Epidermal melanocyte (primary cell): ENCODE measurements around the gene DNAJC5.
"Not testable (repeated sequence)": the region's sequence is repeated elsewhere in the genome, so short reads cannot be mapped to it uniquely, and the experiment has no call there.

Source experiments
- DNase-seq: peaks from one replicate; pipeline ENCODE4 v3.0.0; 2011; ENCODE audit warnings: low spot score; ENCODE audit not compliant: insufficient read length

DNAJC5 gene

DNA sequence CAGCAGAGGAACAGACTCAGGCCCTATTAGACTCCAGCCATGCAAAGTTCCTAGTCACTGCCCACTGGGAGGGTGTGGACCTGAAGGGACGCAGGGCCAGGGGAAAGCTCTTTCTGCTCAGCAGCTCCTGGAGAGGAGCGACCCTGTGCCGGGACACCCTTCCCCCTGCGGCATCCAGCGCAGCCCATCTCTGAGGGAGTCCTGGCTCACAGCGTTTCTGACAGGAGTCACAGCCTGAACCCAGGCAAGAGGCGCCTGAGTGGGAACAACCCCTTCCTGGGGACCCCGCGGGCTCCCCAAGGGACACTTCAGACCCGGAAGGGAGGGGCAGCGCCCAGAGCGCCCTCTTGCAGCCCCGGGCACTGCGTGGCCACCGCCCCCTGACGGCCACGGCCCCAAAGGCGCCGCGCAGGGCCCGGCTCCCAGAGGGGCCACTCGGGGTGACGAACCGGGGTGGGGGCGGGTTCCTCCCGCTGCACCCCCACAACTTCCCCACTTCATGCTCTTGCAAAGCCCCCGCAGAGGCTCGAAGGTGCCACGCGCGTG lies 60.4 kb downstream of the DNAJC5 start:
- DNase-seq, result peak; percentile 60

DNA sequence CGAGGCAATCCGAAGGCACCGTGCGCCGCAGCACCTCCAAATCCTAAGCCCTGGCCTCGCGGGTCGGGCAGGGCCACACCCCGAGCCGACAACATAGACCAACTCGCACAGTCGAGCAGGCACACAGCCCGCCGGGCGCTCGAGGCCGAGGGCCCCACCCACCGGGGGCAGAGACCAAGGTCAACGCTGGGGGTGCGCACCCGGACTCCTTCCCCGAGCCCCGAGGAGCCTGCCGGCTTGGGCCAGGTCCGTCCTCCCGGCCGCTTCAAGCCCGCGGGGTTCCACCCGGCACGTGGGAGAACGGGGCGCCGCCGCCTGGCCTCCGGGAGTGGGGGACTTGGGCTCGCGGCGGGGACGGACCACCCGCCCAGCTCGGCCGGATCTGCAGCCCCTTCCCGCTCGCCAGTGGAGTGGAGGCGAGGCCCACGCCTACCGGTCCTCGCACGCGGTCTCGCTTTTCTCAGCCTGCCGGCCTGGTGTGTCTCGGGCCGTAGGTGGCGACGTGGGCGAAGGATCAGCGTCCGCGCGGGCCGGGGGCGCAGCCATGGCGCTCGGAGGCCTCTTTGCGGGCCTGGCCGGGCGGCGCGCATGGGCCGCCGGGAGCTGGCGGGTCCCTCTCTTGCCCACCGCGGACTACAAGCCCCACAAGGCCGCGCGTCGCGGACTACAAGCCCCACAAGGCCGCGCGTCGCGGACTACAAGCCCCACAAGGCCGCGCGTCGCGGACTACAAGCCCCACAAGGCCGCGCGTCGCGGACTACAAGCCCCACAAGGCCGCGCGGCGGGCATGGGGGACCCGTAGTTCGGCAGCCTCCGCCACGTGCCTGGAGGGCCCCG lies 61.1 kb downstream of the DNAJC5 start, which contains the start of gene UCKL1:
Gene UCKL1, minus strand, starts transcription at position 590 of the 837 bp plus-strand sequence. Its CDS starts 44 bp downstream, at position 546.
- DNase-seq, result peak; percentile 97

DNA sequence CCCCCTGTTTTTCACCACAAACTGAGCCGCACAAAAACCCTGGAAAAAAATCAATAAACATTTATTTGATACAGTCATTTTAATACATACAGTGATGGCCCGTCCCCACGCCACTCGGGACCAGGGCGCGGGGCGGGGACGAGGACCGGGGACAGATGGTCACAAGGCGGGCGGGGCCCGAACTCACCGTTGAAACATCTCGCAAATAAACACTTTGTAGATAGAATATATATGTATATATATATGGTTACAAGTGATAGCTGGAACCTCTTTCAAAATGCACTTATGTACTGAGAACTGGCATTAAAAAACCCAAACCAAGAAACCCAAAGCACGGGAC lies 61.7 kb downstream of the DNAJC5 start:
- DNase-seq, result no peak

DNA sequence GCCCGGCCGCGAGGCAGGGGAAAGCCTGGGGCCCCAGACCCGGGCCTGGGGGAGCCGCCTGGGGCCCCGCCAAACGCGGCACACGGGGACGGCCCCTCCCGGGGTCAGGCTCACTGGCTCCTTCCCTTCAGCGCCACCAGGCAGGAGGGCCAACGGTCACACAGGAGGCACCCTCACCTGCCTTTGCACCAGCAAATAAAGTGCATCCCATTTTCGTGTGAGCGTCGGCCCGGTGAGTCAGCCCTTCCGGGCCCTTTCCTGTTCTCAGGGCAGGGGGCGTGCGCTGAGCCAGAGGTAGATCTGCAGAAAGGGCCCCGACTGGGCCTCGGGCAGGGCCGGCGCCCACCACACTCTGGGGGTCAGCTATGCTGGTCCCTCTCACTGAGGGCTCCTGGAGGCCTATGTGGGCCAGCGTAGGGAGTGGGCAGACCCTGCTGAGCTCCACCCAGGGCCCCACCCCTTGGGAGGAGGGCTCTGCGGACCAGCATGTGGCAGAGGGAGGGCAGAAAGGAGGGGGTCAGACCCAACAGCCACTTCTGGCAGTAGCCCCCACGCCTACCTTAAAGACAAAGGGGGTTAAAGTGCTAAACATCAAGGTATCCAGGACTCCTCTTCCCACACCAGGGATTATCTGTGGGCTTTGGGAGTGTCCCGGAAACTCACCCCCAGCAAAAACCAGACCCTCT lies 62.2 kb downstream of the DNAJC5 start:
- DNase-seq, result peak; percentile 98

DNA sequence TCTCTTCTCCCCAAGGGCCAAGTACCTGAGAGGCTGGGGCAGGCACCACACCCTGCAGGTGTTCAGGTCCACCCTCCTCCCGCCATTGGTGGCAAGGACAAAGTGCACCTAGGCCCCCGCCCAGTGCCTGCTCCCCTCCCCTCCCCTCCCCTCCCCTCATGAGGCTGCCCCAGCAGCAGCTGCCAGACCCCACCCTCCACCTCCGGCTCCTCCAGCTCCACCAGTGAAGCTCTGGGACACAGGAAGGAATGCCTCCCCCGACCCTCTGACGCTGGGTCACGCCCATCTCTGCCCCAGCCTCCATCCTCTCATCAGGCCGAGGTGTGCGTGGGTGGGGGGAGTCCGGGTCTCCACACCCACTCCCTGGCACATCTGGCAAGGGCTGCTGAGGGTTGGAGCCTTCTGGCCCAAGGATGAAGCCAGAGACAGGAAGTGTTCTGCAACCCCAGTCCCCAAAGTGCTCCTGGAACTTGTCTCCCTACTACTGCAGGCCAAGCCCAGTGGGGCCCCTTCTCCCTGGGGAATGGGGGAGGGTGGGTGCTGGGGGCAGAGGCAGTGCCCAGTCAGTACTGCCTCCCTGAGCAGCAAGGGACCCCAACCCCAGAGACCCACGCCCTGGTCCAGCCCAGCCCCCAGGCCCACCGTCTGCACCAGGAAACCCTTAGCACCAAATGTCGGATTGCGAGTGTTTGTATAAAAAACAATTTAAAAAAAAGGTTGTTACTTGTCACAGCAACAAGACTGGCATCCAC lies 62.9 kb downstream of the DNAJC5 start:
- no peak for DNase-seq

DNA sequence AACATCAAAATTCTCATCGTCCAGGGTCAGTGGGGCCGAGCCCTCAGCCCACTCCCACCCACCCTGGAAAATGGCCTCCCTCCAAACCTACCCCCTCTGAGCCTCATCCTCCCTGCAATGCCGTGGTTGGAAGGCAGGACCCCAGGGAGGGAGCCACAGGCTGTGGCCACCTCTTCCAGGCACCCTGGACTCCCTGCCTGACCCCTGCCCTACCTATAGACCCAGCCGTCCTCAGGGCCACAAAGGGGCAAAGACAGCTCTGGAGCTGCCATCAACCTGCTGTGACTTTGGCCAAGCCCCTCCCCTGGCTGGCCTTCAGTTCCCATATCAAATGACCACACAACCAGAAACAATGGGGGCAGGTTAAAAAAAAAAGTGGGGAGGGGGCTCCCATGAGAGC lies 63.5 kb downstream of the DNAJC5 start:
- DNase-seq, result no peak

DNA sequence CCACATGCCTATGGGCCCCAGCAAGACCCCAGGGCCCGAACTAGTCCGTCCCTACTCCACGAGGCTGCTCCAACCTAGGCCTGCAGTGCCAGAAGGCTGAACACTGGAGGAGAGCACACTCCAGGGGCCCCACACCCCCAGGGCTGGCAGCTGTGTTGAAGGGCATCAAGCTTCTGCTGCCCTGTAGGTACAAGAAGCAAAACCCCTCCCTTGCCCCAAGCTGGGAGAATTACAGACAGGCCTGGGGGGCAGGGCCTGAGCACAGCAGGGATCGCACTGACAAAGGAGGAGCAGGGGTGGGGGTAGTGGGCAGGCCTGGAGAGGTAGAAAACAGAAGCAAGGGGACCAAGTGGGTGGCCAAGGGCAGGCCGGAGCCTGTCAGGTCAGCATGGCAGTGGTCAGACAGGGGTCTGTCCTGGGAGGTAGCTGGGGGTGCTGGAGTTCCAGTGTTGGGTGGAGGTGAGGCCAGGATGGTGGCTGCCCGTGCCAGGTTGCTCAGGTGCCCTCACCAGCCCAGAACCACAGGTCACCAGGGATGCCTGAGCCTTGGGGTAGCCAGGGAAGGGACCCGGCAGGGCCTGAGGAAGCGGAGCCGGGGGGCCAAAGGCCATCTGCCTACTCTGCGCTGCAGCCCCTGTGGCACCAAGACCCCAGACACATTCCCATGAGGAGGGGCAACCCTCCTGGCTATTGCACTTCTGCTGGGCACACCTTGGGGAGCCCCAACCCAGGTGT lies 64.2 kb downstream of the DNAJC5 start:
- no peak for DNase-seq

DNA sequence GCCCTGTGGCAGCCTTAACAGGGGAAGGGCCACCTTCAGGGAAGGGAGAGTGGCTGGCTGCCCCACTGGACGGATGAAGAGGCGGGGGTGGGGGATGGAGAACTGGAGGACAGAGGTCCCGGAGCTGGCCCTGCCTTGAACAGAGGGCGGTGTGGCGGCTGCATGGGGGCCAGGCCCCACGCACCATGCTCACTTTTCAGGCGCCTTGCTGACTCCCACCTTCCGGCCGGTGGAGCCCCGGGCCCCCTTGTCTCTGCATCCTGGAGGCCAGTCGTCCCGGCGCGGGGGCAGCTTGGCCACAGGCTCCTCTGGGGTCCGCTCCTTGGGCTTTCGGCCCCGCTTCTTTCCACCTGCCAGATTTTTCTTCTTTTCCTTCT lies 64.8 kb downstream of the DNAJC5 start:
- no peak for DNase-seq

DNA sequence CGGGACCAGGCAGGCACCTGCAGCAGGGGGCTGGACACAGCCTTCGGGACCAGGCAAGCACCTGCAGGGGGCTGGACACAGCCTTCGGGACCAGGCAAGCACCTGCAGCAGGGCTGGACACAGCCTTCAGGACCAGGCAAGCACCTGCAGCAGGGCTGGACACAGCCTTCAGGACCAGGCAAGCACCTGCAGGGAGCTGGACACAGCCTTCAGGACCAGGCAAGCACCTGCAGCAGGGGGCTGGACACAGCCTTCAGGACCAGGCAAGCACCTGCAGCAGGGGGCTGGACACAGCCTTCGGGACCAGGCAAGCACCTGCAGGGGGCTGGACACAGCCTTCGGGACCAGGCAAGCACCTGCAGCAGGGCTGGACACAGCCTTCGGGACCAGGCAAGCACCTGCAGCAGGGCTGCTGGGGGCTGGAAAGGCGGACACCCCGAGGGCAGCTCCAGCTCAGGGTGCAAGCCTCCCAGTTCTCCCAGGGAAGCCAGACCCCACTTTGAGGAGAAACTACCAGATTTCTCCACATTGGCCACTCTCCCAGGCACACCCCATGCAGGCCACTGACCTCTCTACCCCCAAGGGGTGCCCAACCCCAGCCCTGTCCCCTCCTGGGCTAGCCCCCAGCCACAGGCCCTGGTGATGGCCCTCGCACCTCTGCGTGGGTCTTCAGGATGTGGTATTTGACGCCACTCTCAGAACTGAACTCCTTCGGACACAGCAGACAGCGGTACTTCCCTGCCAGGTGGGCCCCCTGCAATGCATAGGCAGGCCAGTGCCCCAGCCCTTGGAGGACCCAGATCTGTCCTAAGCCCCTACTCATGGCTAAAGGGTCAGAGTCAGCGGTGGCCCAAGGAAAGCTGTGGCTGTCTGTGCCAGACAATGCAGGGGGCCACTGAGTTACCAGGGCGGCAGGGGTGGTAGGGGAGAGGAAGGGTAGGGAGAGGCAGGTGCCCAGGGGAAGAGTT lies 66.0 kb downstream of the DNAJC5 start:
- DNase-seq, result not testable (repeated sequence)

DNA sequence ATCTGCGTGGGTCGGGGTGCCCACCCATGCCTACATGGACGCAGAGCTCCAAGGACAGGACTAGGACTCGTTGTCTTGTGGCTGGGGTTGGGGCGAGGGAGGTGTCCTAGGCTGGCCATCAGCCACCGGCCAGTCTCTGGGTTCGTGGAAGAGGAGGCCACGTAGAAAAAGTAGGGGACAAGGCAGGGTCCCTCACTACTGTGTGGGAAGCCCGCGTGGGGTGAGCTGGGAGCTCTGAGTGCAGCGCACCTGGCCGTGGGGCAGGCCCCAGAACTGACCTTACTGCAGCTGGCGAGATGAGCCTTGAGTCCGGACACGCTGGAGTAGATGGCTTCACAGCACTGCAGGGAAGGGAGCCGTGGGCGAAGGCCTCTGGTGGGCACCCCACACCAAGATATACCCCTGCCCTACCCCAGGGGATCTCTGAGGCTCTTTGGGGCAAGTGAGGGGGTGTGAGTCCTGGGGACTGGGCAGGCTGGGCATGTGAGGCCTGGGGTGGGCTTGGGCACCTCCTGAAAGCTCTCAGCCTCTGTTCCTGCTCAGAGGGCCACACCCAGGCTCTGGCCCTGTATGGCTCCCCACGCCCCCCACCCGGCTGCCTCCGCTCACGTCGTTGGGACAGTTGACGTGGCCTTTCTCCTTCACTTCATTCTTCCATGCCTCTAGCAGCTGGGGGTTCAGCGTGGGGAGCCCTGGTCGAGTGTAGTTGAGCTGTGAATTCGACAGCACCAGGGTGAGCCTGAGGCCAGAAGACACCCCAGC lies 66.9 kb downstream of the DNAJC5 start:
- no peak for DNase-seq

DNA sequence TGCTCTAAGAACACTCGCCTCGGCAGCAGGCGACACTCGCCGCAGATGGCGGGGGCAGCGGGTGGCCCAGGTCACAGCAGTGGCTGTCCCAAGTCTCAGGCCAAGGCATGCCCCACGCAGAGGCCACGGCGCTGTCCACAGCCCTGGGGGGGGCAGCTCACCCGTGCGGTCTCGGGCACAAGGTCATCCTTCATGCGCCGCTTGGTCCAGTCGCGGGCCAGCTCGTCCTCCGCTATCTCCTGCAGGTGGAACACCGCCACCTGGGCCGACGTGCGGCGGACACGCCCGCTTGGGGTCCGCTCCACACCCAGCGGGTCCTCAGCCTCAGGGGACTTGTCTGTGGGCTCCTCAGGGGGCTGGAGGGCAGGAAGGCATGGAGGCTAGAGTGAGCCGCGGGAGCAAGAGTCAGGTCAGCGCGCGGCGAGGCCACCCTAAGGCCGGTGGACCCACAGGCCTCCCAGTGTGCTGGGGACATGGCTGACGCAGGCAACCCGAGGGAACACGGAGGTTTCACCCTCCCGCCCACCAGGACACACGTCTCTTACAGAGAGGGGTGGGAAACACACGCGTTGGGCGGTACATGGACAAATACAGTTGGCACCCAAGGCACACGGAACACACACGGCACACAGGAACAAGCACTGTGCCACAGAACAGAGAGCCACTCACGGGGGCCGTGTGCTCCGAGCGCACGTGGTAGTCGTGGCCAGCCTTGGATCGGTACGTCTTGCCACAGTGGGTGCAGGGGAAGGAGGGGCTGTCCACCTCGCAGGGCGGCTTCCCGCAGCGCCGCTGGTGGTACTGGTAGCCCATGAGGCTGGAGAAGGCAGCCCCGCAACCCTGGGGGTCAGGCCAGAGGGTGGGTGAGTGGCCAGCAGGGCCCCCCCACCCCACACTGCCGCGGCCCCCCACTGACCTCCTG lies 67.8 kb downstream of the DNAJC5 start:
- DNase-seq, result no peak

DNA sequence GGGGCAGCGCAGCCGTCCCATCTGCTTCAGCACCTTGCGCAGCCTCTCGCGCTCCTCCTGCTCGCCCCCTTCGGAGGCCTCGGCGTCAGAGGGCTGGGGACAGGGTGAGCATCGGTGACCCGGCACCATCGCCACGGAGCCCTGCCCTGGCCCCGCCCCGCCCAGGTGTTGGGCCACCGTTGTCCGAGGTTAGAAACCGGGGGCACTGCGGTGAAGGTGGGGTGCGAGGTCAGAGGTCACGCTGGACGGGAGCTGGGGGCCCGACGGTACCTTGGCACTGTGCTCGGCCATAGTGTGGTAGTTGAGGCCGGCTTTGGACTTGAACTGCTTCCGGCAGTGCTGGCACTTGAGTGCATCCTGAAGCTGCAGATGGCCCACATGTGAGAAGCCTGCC lies 68.4 kb downstream of the DNAJC5 start:
- no peak for DNase-seq

DNA sequence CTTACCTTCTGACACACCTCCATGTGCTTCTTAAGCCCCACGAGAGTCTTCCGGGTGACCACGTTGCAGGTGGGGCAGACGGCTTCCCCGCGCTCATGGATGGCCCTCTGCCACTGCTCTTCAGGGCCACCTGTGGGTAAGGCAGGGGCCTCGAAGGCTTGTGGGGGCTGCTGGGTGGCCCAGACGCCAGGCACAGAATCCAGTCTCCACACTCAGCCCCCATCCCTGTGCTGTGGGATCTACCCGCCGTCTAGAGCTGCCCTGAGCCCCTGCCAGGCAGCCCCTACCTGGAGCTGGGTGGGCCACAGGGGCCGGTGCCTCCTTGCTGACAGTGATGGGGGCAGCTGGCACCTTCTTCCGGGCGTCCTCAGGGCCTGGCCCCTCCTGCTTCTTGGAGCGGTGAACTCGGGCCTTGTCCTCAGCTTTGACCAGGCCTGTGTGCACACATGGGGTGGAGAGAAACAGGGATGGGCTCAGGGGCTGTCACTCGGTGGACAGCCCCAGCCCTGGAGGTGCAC lies 68.9 kb downstream of the DNAJC5 start:
- no peak for DNase-seq

DNA sequence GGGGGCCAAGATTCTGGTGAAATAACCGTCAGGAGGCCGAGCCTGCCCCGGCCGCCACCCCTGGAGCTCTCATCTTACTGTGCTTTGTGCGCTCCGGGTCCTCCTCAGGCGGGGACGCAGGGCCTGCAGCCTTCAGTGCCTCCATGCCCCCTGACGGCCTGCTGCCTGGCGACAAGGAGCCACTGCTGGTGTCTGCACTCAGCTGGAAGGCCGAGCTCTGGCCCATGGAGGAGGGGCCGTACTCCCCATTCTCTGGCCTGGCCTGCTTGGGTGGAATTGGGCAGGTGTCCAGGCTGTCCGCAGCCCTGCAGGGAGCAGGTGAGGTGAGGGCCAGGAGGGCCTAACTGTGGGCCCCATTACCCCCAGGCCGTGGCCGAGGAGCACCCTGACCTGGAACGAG lies 69.5 kb downstream of the DNAJC5 start:
- no peak for DNase-seq

DNA sequence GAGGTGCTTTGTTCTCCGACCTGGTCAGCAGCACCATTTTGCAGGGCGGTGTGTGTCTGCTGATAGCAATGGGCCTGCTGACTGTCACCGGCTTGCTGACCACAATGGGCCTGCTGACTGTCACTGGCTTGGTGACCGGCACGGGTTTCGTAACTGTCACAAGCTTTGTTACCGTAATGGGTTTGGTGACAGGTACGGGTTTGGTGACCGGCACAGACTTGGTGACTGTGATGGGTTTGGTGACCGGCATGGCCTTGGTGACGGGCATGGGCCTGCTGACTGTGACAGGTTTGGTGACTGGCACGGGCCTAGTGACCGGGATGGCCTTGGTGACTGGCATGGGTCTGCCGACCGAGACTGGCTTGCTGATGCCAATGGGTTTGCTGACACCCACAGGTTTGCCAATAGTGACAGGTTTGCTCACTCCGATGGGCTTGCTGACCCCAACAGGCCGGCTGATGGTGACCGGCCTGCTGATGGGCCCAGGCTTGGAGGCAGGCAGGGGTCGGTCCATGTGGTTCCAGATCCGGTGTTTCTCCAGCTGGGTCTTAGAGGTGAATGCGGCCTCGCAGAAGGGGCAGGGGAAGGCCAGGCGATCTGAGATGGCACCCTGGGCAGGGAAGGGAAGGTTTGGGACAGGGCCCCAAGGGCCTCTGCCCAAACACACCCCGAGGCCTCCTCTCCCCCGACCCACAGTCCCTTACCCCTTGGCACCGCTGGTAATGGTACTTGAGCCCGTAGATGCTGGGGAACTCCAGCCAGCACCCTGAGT lies 71.4 kb downstream of the DNAJC5 start:
- peak; percentile 16 for DNase-seq

DNA sequence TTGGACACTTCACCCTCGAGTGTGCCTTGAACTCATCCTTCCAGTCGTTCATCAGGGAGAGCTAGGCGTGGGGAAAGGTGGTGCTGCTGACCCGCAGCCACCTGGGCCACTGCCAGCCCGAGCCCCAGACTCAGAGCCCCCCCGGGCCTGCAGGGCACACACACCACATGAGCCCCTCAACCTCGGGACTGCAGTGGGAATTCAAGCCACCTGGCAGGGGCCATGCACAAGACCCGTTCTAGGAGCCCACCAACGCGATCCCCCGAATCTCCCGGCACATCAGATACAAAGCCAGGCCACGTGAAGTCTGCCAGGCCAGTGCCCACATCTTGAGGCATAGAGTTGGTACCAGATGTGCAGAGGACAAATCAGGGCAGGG lies 72.0 kb downstream of the DNAJC5 start:
- DNase-seq, result no peak
